ENCODE results near the gene FOXJ3. TPM values are rescaled to one million over a fixed set of nuclear protein-coding genes. Genes with fewer than 3 reads are reported as not detected.
A peak's percentile ranks its signal among the peaks of the same experiment; 100 is the strongest.

FOXJ3 gene
- total RNA-seq, 1 donor from 2014 or later, result 45.0 TPM

DNA sequence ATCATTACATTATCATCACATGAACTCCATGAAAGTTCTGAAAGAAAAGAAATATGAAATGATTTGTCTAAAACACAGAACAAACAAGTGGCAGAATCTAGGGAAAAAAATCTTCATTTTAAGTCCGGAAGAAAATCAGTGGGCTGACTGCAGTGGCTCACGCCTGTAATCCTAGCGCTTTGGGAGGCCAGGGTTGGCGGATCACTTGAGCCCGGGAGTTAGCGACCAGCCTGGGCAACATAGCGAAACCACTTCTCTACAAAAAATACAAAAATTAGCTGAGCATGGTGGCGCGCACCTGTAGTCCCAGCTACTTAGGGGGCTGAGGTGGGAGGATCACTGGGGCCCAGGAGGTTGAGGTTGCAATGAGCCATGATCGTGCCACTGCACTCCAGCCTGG is 4.8 kb downstream of the FOXJ3 start:
- TF ChIP-seq, protein P1, sequence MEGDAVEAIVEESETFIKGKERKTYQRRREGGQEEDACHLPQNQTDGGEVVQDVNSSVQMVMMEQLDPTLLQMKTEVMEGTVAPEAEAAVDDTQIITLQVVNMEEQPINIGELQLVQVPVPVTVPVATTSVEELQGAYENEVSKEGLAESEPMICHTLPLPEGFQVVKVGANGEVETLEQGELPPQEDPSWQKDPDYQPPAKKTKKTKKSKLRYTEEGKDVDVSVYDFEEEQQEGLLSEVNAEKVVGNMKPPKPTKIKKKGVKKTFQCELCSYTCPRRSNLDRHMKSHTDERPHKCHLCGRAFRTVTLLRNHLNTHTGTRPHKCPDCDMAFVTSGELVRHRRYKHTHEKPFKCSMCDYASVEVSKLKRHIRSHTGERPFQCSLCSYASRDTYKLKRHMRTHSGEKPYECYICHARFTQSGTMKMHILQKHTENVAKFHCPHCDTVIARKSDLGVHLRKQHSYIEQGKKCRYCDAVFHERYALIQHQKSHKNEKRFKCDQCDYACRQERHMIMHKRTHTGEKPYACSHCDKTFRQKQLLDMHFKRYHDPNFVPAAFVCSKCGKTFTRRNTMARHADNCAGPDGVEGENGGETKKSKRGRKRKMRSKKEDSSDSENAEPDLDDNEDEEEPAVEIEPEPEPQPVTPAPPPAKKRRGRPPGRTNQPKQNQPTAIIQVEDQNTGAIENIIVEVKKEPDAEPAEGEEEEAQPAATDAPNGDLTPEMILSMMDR (IDR thresholded peaks at IDR 0.05; ENCODE audit: partially characterized antibody, unreplicated experiment), result no peak
- Mint-ChIP-seq H3K4me3 (ENCODE audit: unreplicated experiment) (no peak overlapping the region), H3K9me3 (ENCODE audit: unreplicated experiment) (peaks cover 1% of the 10 kb centered on the region), H3K36me3 (ENCODE audit: unreplicated experiment) (no peaks in the 10 kb centered on the region), H3K27me3 (ENCODE audit: unreplicated experiment) (no peaks in the 10 kb centered on the region), H3K4me1 (ENCODE audit: low read depth, unreplicated experiment) (peaks cover 10% of the 10 kb centered on the region), H3K27ac (ENCODE audit: unreplicated experiment) (no peak overlapping the region)
- no peak for DNase-seq

DNA sequence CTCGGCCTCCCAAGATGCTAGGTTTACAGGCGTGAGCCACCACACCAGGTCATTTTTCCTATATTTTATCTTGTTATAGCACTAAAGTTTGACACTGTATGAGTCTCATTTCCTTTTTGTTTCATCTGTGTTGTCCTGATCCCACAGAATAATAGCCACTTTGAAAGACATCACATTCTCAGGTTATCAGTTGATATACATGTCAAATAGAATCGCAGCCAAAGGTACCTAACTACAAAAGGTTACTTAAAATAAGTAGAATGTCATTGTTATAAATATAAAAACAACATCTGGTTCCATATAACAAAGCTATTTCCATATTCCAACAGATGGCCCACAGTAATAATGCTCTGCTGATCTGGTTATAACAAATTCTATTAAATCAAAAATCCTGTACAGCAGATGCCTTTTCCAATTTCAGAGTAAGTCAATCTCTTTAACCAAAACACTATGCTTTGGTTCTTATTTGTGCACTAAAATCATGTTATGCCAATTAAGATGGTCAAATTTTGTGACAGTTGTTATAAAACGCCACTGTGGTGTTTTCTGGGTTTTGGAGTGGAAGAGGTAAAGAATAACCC is 6.0 kb downstream of the FOXJ3 start:
- H3K36me3 Mint-ChIP-seq (ENCODE audit: unreplicated experiment), result no peaks in the 10 kb centered on the region
- H3K4me1 Mint-ChIP-seq (ENCODE audit: low read depth, unreplicated experiment), result peaks cover 10% of the 10 kb centered on the region
- no peak for DNase-seq
- peaks cover 1% of the 10 kb centered on the region for H3K9me3 Mint-ChIP-seq (ENCODE audit: unreplicated experiment)
- TF ChIP-seq, protein P1 (IDR thresholded peaks at IDR 0.05; ENCODE audit: partially characterized antibody, unreplicated experiment), result no peak
- H3K27ac Mint-ChIP-seq (ENCODE audit: unreplicated experiment), result peak overlapping the region; percentile 57
- H3K4me3 Mint-ChIP-seq (ENCODE audit: unreplicated experiment), result peak overlapping the region; percentile 35
- no peaks in the 10 kb centered on the region for H3K27me3 Mint-ChIP-seq (ENCODE audit: unreplicated experiment)

DNA sequence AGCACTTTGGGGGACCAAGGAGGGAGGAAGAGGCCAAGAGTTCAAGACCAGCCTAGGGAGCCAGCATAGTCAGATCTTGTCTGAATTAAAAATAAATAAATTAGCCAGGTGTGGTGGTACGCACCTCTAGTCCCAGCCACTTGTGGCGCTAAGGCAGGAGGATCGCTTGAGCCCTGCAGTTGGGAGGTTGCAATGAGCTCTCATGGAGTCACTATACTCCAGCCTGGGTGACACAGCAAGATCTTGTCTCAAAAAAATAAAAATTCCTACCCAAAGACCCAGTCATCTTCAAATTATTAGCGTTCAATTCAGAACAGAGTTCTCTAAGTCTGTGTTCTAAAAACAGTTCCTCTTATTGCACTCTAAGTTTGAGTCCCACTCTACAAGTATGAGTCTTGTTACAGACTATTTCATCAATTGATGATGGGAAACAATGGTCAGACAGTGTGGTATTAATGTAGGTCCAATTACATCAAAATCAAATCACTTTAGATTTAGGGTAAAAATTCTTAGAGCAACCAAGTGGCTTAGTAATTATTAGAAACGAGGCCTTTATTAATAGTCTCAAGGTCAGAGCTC is 6.9 kb downstream of the FOXJ3 start:
- Mint-ChIP-seq H3K27me3 (ENCODE audit: unreplicated experiment) (no peaks in the 10 kb centered on the region), H3K27ac (ENCODE audit: unreplicated experiment) (no peak overlapping the region), H3K4me3 (ENCODE audit: unreplicated experiment) (no peak overlapping the region)

DNA sequence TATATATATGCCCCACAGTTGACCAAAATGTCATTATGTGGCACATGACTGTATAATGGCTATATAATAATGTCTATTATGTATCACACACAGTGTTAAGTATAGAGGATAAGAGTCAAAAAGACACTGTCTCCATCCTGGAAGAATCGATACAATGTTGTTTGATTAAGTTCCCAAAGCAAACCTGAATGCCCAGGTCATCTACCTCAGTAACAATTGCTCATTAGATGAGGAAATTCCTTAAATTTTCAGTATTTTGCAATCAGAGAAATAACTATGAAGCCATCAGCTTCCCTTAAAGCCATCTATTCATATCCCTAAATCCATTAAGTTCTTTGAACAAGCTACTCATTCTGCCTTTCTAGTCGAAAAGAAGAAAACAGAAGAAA is 10.0 kb downstream of the FOXJ3 start:
- TF ChIP-seq, protein P1 (IDR thresholded peaks at IDR 0.05; ENCODE audit: partially characterized antibody, unreplicated experiment), result no peak
- Mint-ChIP-seq H3K4me3 (ENCODE audit: unreplicated experiment) (no peak overlapping the region), H3K4me1 (ENCODE audit: low read depth, unreplicated experiment) (peaks cover 4% of the 10 kb centered on the region), H3K36me3 (ENCODE audit: unreplicated experiment) (no peaks in the 10 kb centered on the region), H3K27ac (ENCODE audit: unreplicated experiment) (no peak overlapping the region), H3K27me3 (ENCODE audit: unreplicated experiment) (no peaks in the 10 kb centered on the region), H3K9me3 (ENCODE audit: unreplicated experiment) (no peaks in the 10 kb centered on the region)
- no peak for DNase-seq

More for the DNA sequence above, 6.9 kb downstream of the FOXJ3 start:
- TF ChIP-seq, protein P1 (IDR thresholded peaks at IDR 0.05; ENCODE audit: partially characterized antibody, unreplicated experiment), result no peak
- Mint-ChIP-seq H3K9me3 (ENCODE audit: unreplicated experiment) (no peaks in the 10 kb centered on the region), H3K36me3 (ENCODE audit: unreplicated experiment) (no peaks in the 10 kb centered on the region), H3K4me1 (ENCODE audit: low read depth, unreplicated experiment) (peaks cover 10% of the 10 kb centered on the region)
- DNase-seq, result no peak

DNA sequence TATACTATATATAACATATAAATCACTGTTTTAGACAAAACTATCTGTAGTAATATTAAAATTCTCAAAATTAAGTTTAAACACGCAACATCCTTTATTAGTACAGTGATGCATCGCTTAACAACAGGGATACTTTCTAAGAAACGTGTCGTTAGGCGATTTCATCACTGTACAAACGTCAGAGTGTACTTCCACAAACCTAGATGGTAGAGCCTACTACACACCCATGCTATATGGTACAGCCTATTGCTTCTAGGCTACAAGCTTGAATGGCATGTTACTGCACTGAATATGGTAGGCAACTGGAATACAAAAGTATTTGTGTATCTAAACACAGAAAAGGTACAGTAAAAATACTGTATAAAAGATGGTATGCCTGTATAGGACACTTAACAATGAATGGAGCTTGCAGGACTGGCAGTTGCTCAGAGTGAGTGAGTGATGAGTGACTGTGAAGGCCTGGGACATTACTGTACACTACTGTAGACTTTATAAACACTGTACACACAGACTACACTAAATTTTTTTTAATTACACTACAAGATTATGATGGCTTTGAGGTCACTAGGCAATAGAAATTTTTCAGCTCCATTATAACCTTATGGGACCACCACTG is 10.5 kb downstream of the FOXJ3 start:
- no peaks in the 10 kb centered on the region for H3K9me3 Mint-ChIP-seq (ENCODE audit: unreplicated experiment)
- no peak overlapping the region for H3K27ac Mint-ChIP-seq (ENCODE audit: unreplicated experiment)
- H3K27me3 Mint-ChIP-seq (ENCODE audit: unreplicated experiment), result no peaks in the 10 kb centered on the region
- no peak overlapping the region for H3K4me3 Mint-ChIP-seq (ENCODE audit: unreplicated experiment)
- DNase-seq, result no peak
- no peaks in the 10 kb centered on the region for H3K36me3 Mint-ChIP-seq (ENCODE audit: unreplicated experiment)
- TF ChIP-seq, protein P1 (IDR thresholded peaks at IDR 0.05; ENCODE audit: partially characterized antibody, unreplicated experiment), result no peak
- peaks cover 4% of the 10 kb centered on the region for H3K4me1 Mint-ChIP-seq (ENCODE audit: low read depth, unreplicated experiment)
